HEK293 (cell line): ENCODE data around the gene TNFAIP1.

ENCODE experiments used
- CTCF ChIA-PET: fragments of 350-600 bp; formaldehyde crosslinking; extraction: SDS; loops from one replicate; lab custom pipeline; 2021; ENCODE audit warnings: antibody characterized with exemption; lab: Yijun Ruan, JAX
- POLR2A ChIA-PET: fragments of 300-600 bp; formaldehyde crosslinking; extraction: SDS; loops from one replicate; lab custom pipeline; 2020; ENCODE audit warnings: antibody characterized with exemption, inconsistent platforms; lab: Yijun Ruan, JAX
- H3K27ac ChIP-seq: fragments of 200-500 bp; sonication (Bioruptor generic); 2 replicates; pipeline ENCODE4 v1.5.1; 2014; ENCODE audit warnings: low read depth, low read length, control low read depth, inconsistent platforms; ENCODE audit errors: extremely low read depth
- H3K36me3 ChIP-seq, 2 experiments: fragments of 200-500 bp in 1 of 2; sonication (Bioruptor generic) in 1 of 2; 1 replicate in 1 of 2; 2 replicates in 1 of 2; pipeline ENCODE4 v1.5.1; 2014 to 2017; ENCODE audit warnings: inconsistent platforms in 2 of 2, low read length in 2 of 2; ENCODE audit not compliant: control insufficient read depth in 2 of 2, insufficient read depth in 1 of 2
- H3K4me1 ChIP-seq: fragments of 200-500 bp; sonication (Bioruptor generic); 2 replicates; pipeline ENCODE4 v1.5.1; 2014; ENCODE audit warnings: mild to moderate bottlenecking, low read length, inconsistent platforms; ENCODE audit not compliant: control insufficient read depth, insufficient read depth
- H3K4me3 ChIP-seq: 2 replicates; pipeline ENCODE4 v1.5.1; 2011; ENCODE audit warnings: low read depth, mild to moderate bottlenecking, control low read depth, low read length, moderate library complexity
- H3K9me3 ChIP-seq: fragments of 200-500 bp; sonication (Bioruptor generic); 2 replicates; pipeline ENCODE4 v1.5.1; 2014; ENCODE audit warnings: low read depth, low read length, inconsistent platforms; ENCODE audit not compliant: control insufficient read depth, insufficient read depth
- BCL11B ChIP-seq: fragments of 450-650 bp; formaldehyde crosslinking; IDR thresholded peaks from 2 replicates; pipeline ENCODE4 v1.5.1; 2016; ENCODE audit warnings: low read depth, missing biosample characterization, missing genetic modification characterization
- ZBTB1 ChIP-seq: fragments of 450-650 bp; formaldehyde crosslinking; IDR thresholded peaks from 2 replicates; pipeline ENCODE4 v1.5.1; 2016; ENCODE audit warnings: missing biosample characterization, missing genetic modification characterization
- ZBTB8A ChIP-seq: fragments of 450-650 bp; formaldehyde crosslinking; IDR thresholded peaks from 2 replicates; pipeline ENCODE4 v1.5.1; 2016; ENCODE audit warnings: missing biosample characterization, missing genetic modification characterization
- ZEB2 ChIP-seq: fragments of 450-650 bp; formaldehyde crosslinking; IDR thresholded peaks from 2 replicates; pipeline ENCODE4 v1.5.1; 2016; ENCODE audit warnings: missing biosample characterization, missing genetic modification characterization
- ZNF132 ChIP-seq: fragments of 450-650 bp; formaldehyde crosslinking; IDR thresholded peaks from 2 replicates; pipeline ENCODE4 v1.5.1; 2017; ENCODE audit warnings: missing biosample characterization, missing genetic modification characterization, borderline replicate concordance
- ZNF175 ChIP-seq: fragments of 450-650 bp; formaldehyde crosslinking; IDR thresholded peaks from 2 replicates; pipeline ENCODE4 v1.5.1; 2016; ENCODE audit warnings: missing biosample characterization, missing genetic modification characterization
- ZNF184 ChIP-seq: fragments of 450-650 bp; IDR thresholded peaks from 2 replicates; pipeline ENCODE4 v1.5.1; 2018; ENCODE audit warnings: missing biosample characterization, mild to moderate bottlenecking, missing genetic modification characterization
- ZNF214 ChIP-seq: fragments of 450-650 bp; formaldehyde crosslinking; IDR thresholded peaks from 2 replicates; pipeline ENCODE4 v1.5.1; 2017; ENCODE audit warnings: missing biosample characterization, mild to moderate bottlenecking, missing genetic modification characterization, borderline replicate concordance
- ZNF248 ChIP-seq: fragments of 450-650 bp; formaldehyde crosslinking; IDR thresholded peaks from 2 replicates; pipeline ENCODE4 v1.5.1; 2017; ENCODE audit warnings: missing biosample characterization, missing genetic modification characterization
- ZNF324 ChIP-seq: fragments of 450-650 bp; formaldehyde crosslinking; IDR thresholded peaks from 2 replicates; pipeline ENCODE4 v1.5.1; 2016; ENCODE audit warnings: missing biosample characterization, missing genetic modification characterization
- ZNF341 ChIP-seq: fragments of 450-650 bp; formaldehyde crosslinking; IDR thresholded peaks from 2 replicates; pipeline ENCODE4; 2016; ENCODE audit warnings: low read depth, missing biosample characterization, missing genetic modification characterization
- ZNF404 ChIP-seq: fragments of 450-650 bp; formaldehyde crosslinking; IDR thresholded peaks from 2 replicates; pipeline ENCODE4 v1.5.1; 2017; ENCODE audit warnings: missing biosample characterization, missing genetic modification characterization
- ZNF501 ChIP-seq: fragments of 450-650 bp; formaldehyde crosslinking; IDR thresholded peaks from 2 replicates; pipeline ENCODE4 v1.5.1; 2016; ENCODE audit warnings: missing biosample characterization, missing genetic modification characterization
- ZNF555 ChIP-seq: fragments of 450-650 bp; formaldehyde crosslinking; conservative IDR thresholded peaks from 2 replicates; pipeline ENCODE4 v1.5.1; 2017; ENCODE audit warnings: missing biosample characterization, mild to moderate bottlenecking, missing genetic modification characterization, inconsistent platforms
- ZNF561 ChIP-seq: fragments of 450-650 bp; IDR thresholded peaks from 2 replicates; pipeline ENCODE4 v1.5.1; 2018; ENCODE audit warnings: missing biosample characterization, missing genetic modification characterization, borderline replicate concordance
- ZNF626 ChIP-seq: fragments of 450-650 bp; sonication (Bioruptor Pico); formaldehyde crosslinking; IDR thresholded peaks from 2 replicates; pipeline ENCODE4 v1.5.1; 2018; ENCODE audit warnings: missing biosample characterization, missing genetic modification characterization, inconsistent platforms
- ZNF629 ChIP-seq: fragments of 450-650 bp; formaldehyde crosslinking; IDR thresholded peaks from 2 replicates; pipeline ENCODE4 v1.5.1; 2017; ENCODE audit warnings: missing biosample characterization, missing genetic modification characterization
- TF ChIP-seq, protein P1 (sequence below): fragments of 450-650 bp; formaldehyde crosslinking; IDR thresholded peaks from 2 replicates; pipeline ENCODE4 v1.5.1; 2016; ENCODE audit warnings: missing biosample characterization, missing genetic modification characterization
- TF ChIP-seq, protein P2 (sequence below): fragments of 450-650 bp; formaldehyde crosslinking; conservative IDR thresholded peaks from 2 replicates; pipeline ENCODE4 v1.5.1; 2016; ENCODE audit warnings: low read depth, missing biosample characterization, missing genetic modification characterization
- TF ChIP-seq, protein P3 (sequence below): fragments of 450-650 bp; formaldehyde crosslinking; IDR thresholded peaks from 2 replicates; pipeline ENCODE4 v1.5.1; 2016; ENCODE audit warnings: missing biosample characterization, missing genetic modification characterization, borderline replicate concordance
- TF ChIP-seq, protein P4 (sequence below): fragments of 450-650 bp; formaldehyde crosslinking; IDR thresholded peaks from 2 replicates; pipeline ENCODE4 v1.5.1; 2016; ENCODE audit warnings: missing biosample characterization, missing genetic modification characterization

The TNFAIP1 gene

DNA sequence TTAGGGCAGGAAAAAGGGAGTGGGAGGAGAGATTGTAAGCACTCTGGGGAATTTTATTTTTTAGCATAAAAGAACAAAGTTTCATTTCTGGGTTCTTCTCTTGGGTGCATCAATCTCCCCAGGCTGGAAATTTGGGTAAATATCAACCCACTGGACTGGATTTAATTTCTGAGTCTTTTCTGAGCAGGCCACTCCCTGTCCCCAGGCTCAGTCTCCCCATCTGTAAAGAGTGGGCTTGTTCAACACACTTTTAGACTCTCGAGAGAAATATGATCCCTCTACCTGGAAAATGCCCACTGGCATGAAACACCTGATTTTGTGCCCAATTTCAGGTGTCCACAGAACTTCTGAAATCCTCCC, 35.2 kb downstream of the TNFAIP1 start (continued):
- TF ChIP-seq ZNF561 (tag by site-specific recombination) (no peak), ZNF132 (no peak), ZNF184 (no peak), BCL11B (tag by site-specific recombination) (no peak)

DNA sequence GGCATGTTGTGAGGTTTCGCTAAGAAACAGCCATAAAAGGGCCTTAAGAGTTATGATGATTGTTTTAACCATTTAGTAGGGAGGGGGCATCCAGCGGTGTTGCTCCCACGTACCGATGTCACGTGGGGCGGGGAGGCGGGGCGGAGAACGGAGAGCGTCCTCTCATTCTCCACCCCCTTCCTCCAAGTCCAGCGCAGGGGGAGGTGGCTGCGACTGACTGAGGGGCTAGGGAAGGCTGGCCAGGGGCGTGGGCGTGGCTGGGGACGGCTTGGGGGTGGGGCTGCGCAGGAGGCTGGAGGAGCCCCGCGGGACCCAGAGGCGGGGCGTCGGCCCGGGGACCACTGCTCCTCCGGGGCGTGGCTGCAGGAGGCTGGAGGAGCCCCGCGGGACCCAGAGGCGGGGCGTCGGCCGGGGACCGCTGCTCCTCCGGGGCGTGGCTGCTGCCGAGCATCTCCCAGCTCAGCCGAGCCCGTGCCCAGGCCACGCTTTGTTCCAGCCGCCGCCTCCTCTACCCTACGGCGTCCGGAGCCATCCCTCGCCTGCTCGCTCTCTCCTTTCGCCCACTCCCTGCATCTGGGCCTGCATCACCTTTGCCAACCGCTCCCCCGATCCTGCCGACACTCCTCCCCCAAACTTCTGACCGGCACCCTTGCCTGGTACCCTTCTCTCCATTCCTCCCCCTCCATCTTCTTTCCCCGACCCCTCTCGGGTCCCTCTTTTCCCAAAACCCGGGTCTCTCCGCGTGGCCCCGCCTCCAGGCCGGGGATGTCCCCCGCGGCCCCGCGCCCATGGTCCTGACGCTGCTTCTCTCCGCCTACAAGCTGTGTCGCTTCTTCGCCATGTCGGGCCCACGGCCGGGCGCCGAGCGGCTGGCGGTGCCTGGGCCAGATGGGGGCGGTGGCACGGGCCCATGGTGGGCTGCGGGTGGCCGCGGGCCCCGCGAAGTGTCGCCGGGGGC, 36.0 kb downstream of the TNFAIP1 start, which contains the start of gene SARM1:
TSS of gene SARM1 (plus strand) at position 450 of the 958 bp plus-strand sequence. CDS start at position 789, 339 bp downstream.
- POLR2A ChIA-PET = interaction anchor here (0.5 to 7.1 kb wide), 7 partner anchors 9 to 36 kb away, joined by 3 to 66 read pairs (median 6); partner anchors contain the start of genes IFT20, POLDIP2, SLC46A1 and TNFAIP1
- no peaks in the 10 kb centered on the region for H3K9me3 ChIP-seq
- H3K4me1 ChIP-seq = peaks cover 13% of the 10 kb centered on the region
- CTCF ChIA-PET = interaction anchor here (1.5 kb wide), 1 partner anchor 46 kb away, joined by 11 read pairs; no protein-coding TSS in a partner anchor
- H3K4me3 ChIP-seq = peak within 1 kb of the TSS; percentile 50
- H3K36me3 ChIP-seq = no peaks in the 10 kb centered on the region; a peak in 1 of 3 replicates
- H3K27ac ChIP-seq = peak within 1 kb of the TSS; percentile 87
- TF ChIP-seq ZNF324 (tag by site-specific recombination) (peak; percentile 82; the same call in 1 of the 2 replicates), ZBTB1 (tag by site-specific recombination) (no peak), ZNF214 (tag by site-specific recombination) (no peak), ZNF404 (no peak), ZNF626 (no peak), ZNF175 (no peak), ZNF629 (tag by site-specific recombination) (peak; percentile 25; the same call in 1 of the 2 replicates), ZEB2 (tag by site-specific recombination) (peak; percentile 76; the same call in 1 of the 2 replicates), ZBTB8A (tag by site-specific recombination) (peak; percentile 50; the same call in 1 of the 2 replicates), ZNF248 (no peak), ZNF341 (tag by site-specific recombination) (peak; percentile 91), ZNF501 (peak; percentile 83), ZNF555 (tag by site-specific recombination) (no peak)
- TF ChIP-seq, protein P1, sequence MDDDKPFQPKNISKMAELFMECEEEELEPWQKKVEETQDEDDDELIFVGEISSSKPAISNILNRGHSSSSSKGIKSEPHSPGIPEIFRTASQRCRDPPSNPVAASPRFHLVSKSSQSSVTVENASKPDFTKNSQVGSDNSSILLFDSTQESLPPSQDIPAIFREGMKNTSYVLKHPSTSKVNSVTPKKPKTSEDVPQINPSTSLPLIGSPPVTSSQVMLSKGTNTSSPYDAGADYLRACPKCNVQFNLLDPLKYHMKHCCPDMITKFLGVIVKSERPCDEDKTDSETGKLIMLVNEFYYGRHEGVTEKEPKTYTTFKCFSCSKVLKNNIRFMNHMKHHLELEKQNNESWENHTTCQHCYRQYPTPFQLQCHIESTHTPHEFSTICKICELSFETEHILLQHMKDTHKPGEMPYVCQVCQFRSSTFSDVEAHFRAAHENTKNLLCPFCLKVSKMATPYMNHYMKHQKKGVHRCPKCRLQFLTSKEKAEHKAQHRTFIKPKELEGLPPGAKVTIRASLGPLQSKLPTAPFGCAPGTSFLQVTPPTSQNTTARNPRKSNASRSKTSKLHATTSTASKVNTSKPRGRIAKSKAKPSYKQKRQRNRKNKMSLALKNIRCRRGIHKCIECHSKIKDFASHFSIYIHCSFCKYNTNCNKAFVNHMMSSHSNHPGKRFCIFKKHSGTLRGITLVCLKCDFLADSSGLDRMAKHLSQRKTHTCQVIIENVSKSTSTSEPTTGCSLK (tag by site-specific recombination) = no peak
- TF ChIP-seq, protein P2, sequence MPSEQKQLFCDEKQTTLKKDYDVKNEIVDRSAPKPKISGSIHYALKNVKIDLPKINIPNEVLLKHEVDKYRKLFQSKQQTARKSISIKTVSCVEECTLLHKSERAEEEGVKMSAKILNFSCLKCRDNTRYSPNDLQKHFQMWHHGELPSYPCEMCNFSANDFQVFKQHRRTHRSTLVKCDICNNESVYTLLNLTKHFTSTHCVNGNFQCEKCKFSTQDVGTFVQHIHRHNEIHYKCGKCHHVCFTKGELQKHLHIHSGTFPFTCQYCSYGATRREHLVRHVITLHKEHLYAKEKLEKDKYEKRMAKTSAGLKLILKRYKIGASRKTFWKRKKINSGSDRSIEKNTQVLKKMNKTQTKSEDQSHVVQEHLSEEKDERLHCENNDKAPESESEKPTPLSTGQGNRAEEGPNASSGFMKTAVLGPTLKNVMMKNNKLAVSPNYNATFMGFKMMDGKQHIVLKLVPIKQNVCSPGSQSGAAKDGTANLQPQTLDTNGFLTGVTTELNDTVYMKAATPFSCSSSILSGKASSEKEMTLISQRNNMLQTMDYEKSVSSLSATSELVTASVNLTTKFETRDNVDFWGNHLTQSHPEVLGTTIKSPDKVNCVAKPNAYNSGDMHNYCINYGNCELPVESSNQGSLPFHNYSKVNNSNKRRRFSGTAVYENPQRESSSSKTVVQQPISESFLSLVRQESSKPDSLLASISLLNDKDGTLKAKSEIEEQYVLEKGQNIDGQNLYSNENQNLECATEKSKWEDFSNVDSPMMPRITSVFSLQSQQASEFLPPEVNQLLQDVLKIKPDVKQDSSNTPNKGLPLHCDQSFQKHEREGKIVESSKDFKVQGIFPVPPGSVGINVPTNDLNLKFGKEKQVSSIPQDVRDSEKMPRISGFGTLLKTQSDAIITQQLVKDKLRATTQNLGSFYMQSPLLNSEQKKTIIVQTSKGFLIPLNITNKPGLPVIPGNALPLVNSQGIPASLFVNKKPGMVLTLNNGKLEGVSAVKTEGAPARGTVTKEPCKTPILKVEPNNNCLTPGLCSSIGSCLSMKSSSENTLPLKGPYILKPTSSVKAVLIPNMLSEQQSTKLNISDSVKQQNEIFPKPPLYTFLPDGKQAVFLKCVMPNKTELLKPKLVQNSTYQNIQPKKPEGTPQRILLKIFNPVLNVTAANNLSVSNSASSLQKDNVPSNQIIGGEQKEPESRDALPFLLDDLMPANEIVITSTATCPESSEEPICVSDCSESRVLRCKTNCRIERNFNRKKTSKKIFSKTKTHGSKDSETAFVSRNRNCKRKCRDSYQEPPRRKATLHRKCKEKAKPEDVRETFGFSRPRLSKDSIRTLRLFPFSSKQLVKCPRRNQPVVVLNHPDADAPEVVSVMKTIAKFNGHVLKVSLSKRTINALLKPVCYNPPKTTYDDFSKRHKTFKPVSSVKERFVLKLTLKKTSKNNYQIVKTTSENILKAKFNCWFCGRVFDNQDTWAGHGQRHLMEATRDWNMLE (tag by site-specific recombination) = no peak
- TF ChIP-seq, protein P3, sequence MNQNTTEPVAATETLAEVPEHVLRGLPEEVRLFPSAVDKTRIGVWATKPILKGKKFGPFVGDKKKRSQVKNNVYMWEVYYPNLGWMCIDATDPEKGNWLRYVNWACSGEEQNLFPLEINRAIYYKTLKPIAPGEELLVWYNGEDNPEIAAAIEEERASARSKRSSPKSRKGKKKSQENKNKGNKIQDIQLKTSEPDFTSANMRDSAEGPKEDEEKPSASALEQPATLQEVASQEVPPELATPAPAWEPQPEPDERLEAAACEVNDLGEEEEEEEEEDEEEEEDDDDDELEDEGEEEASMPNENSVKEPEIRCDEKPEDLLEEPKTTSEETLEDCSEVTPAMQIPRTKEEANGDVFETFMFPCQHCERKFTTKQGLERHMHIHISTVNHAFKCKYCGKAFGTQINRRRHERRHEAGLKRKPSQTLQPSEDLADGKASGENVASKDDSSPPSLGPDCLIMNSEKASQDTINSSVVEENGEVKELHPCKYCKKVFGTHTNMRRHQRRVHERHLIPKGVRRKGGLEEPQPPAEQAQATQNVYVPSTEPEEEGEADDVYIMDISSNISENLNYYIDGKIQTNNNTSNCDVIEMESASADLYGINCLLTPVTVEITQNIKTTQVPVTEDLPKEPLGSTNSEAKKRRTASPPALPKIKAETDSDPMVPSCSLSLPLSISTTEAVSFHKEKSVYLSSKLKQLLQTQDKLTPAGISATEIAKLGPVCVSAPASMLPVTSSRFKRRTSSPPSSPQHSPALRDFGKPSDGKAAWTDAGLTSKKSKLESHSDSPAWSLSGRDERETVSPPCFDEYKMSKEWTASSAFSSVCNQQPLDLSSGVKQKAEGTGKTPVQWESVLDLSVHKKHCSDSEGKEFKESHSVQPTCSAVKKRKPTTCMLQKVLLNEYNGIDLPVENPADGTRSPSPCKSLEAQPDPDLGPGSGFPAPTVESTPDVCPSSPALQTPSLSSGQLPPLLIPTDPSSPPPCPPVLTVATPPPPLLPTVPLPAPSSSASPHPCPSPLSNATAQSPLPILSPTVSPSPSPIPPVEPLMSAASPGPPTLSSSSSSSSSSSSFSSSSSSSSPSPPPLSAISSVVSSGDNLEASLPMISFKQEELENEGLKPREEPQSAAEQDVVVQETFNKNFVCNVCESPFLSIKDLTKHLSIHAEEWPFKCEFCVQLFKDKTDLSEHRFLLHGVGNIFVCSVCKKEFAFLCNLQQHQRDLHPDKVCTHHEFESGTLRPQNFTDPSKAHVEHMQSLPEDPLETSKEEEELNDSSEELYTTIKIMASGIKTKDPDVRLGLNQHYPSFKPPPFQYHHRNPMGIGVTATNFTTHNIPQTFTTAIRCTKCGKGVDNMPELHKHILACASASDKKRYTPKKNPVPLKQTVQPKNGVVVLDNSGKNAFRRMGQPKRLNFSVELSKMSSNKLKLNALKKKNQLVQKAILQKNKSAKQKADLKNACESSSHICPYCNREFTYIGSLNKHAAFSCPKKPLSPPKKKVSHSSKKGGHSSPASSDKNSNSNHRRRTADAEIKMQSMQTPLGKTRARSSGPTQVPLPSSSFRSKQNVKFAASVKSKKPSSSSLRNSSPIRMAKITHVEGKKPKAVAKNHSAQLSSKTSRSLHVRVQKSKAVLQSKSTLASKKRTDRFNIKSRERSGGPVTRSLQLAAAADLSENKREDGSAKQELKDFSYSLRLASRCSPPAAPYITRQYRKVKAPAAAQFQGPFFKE (tag by site-specific recombination) = 0 out of 2 replicates have a peak, but pooled peaks have one; percentile 32
- TF ChIP-seq, protein P4, sequence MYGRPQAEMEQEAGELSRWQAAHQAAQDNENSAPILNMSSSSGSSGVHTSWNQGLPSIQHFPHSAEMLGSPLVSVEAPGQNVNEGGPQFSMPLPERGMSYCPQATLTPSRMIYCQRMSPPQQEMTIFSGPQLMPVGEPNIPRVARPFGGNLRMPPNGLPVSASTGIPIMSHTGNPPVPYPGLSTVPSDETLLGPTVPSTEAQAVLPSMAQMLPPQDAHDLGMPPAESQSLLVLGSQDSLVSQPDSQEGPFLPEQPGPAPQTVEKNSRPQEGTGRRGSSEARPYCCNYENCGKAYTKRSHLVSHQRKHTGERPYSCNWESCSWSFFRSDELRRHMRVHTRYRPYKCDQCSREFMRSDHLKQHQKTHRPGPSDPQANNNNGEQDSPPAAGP (tag by site-specific recombination) = peak; percentile 81
